Kidney epithelial cell (primary cell): ENCODE results near the gene LDHAL6B. TPM values are rescaled to one million over a fixed set of nuclear protein-coding genes. Genes with fewer than 3 reads are reported as not detected.

Source experiments
- DNase-seq: peaks from one replicate; pipeline ENCODE4 v3.0.0-alpha.2; 2010; ENCODE audit warnings: low read depth
- H3K27me3 ChIP-seq: 2 replicates; pipeline ENCODE4 v1.6.0; 2011; ENCODE audit warnings: low read length; ENCODE audit not compliant: control insufficient read depth, insufficient read depth
- H3K36me3 ChIP-seq: 2 replicates; pipeline ENCODE4 v1.5.1; 2011; ENCODE audit warnings: low read length; ENCODE audit not compliant: control insufficient read depth, insufficient read depth
- H3K4me3 ChIP-seq: 2 replicates; pipeline ENCODE4 v1.5.1; 2011; ENCODE audit warnings: low read depth, mild to moderate bottlenecking, control low read depth, low read length
- total RNA-seq: library from RNA; depleted of rRNA; stranded (reverse); fragments of >200 nt; gene quantifications from 2 replicates; pipeline ENCODE4 v1.2.3, GENCODE V29; 2015
- TF ChIP-seq, protein P1 (sequence below): IDR thresholded peaks from 2 replicates; pipeline ENCODE4 v1.5.1; 2011; ENCODE audit warnings: mild to moderate bottlenecking, moderate library complexity, low read length, control low read depth, inconsistent platforms; ENCODE audit not compliant: insufficient read depth, poor library complexity, severe bottlenecking

Gene LDHAL6B
- total RNA-seq, 1 donor from 2014 or later = not detected

DNA sequence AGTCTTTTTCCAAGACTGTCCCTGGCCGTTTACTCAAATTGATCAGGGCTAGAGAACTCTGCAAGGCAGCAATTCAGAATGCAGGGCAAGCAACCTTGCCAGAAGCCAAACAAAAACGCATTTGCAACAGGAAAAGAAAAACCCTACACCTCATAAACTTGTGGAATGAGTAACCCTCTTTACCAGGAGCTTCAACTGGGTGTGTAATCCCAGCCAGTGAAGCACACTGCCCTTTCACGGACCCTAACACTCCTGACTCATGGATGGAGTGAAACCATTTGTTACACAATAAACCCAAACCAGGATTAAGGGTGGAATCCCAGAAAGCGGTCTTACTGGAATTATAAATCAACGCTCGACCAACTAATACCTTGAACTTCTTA, 14.8 kb upstream of the LDHAL6B start:
- no peak overlapping the region for H3K4me3 ChIP-seq
- H3K36me3 ChIP-seq = peaks cover 4% of the 10 kb centered on the region
- TF ChIP-seq, protein P1, sequence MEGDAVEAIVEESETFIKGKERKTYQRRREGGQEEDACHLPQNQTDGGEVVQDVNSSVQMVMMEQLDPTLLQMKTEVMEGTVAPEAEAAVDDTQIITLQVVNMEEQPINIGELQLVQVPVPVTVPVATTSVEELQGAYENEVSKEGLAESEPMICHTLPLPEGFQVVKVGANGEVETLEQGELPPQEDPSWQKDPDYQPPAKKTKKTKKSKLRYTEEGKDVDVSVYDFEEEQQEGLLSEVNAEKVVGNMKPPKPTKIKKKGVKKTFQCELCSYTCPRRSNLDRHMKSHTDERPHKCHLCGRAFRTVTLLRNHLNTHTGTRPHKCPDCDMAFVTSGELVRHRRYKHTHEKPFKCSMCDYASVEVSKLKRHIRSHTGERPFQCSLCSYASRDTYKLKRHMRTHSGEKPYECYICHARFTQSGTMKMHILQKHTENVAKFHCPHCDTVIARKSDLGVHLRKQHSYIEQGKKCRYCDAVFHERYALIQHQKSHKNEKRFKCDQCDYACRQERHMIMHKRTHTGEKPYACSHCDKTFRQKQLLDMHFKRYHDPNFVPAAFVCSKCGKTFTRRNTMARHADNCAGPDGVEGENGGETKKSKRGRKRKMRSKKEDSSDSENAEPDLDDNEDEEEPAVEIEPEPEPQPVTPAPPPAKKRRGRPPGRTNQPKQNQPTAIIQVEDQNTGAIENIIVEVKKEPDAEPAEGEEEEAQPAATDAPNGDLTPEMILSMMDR = no peak
- H3K27me3 ChIP-seq = no peaks in the 10 kb centered on the region
- peak; percentile 96 for DNase-seq

DNA sequence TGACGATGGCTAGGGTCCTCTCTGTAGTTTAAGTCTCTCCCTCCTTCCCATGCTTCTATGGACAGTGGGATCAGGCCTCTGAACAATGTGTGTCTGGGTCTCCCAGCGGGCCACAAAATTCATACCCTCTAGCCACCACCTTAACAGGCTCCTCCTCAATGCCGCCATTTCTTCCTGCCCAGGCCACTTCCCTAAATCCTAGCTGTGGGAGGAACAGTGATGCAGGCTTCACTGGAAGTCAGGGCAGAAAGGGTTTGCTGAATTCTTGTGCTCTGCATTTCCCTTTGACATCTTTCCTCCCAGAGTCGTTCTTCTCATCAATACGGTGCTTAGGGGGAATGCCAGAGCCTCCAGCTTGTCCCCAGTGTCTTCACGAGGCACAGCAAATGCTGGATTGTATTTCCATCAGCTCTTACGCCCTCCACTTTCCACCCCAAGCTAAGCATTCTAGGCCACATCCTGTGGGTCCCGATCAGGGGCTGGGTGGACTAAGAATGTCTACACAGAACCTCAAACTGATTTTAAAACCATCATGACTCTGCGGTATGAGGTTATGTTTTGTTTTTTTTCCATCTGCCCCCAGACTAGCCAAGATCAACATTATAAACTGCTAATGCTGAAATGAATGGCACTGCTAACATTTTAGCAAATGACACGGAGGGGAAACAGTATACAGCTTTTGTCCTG, 11.9 kb upstream of the LDHAL6B start:
- no peak overlapping the region for H3K4me3 ChIP-seq
- no peak for DNase-seq
- peaks cover 3% of the 10 kb centered on the region for H3K36me3 ChIP-seq
- no peaks in the 10 kb centered on the region for H3K27me3 ChIP-seq
- TF ChIP-seq, protein P1 = no peak

DNA sequence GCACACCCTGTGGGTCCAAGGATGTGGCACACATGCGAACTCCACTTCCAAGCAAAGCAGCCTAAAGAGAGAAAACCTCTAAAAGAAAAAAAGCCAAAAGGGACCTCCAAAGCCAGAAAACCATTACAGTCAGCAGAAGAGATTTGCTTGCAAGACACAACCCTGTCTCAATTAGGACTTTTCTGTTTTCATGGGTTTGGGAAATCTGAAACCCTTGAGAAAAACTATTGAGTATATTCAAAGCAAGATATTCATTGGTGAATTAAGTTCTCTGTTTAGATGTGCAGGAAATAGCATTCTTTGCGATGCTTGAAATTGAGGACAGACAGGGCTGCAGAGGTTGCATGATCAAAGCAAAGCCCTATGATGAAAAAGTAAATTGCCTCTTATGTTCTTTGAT, 10.2 kb upstream of the LDHAL6B start:
- no peaks in the 10 kb centered on the region for H3K27me3 ChIP-seq
- no peak for DNase-seq
- TF ChIP-seq, protein P1 = no peak
- peaks cover 3% of the 10 kb centered on the region for H3K36me3 ChIP-seq
- no peak overlapping the region for H3K4me3 ChIP-seq

DNA sequence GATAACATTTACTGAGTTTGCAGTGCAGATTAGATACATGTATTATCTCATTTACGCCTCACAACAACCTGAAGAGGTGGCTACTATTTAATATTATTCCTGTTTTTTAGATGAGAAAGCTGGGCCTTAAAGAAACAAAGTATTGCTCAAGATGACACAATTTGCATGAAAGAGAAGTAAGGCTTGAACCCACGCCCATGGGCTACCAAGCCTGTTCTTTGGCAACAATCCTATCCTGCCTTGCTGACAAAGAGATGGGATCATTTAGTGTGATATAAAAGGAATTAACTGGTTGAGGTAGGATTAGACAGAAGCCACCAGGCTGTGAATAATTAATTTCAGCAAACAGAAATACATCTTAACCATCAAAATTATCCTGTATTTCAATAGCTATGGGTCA, 9.2 kb upstream of the LDHAL6B start:
- Histone ChIP-seq H3K36me3 (peaks cover 3% of the 10 kb centered on the region), H3K4me3 (no peak overlapping the region), H3K27me3 (no peaks in the 10 kb centered on the region)
- DNase-seq = no peak
- TF ChIP-seq, protein P1 = no peak

DNA sequence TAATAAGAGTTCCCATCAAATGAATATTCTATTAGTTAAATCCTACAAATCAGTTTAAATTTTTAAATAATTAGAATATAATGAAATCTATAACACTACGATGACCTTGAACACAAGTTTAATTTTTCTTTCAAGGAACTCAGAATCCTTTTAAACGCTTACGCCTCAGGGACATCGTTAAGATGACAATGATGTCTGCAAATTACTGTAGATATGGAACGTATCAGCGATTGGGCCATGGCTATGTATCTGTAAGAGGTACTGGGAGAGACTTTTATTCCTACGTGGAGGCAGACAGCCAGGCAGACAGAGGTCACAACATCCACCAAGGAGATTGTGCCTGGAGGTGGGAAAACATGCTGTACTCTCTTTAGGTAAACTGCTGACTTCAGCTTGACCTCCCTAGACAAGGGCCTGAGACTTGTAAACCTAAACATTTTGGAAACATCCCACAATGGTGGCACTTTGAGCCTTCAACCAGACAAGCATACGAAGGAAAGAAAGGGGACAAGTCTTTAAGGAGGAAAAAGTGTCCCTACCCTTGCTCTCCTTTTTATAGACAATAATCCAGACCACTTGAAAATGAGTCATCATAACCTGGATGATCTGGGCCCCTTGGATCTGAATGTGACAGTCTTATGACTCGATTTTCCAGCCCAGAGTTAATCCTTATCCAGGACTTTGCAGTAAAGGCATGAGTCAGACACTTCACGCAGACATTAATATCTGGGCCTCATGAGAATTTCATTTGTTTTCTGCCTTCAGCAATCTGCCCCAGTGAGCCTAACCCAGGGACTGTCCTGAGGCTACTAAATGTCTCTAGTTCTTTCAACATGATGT, 6.8 kb upstream of the LDHAL6B start:
- TF ChIP-seq, protein P1 = no peak
- H3K4me3 ChIP-seq = no peak overlapping the region
- peak; percentile 60 for DNase-seq
- H3K27me3 ChIP-seq = no peaks in the 10 kb centered on the region
- H3K36me3 ChIP-seq = peaks cover 3% of the 10 kb centered on the region

DNA sequence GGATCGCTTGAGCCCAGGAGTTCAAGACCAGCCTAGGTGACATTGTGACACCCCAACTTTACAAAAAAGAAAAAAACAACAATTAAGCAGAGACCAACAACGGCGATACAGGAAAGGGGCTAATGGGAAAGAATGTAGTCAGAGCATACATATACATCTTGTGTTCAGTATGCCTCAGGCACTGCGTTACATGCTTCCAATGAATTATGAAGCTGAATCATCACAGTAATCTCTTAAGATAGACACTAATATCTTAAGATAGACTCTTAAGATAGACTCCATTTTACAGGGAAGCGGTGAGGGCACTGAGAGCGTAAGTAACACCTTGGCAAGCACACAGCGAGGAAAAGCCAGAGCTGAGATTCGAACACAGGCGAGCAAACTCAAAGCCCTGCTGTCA, 6.1 kb upstream of the LDHAL6B start:
- DNase-seq = no peak
- Histone ChIP-seq H3K36me3 (peaks cover 3% of the 10 kb centered on the region), H3K4me3 (no peak overlapping the region), H3K27me3 (no peaks in the 10 kb centered on the region)
- TF ChIP-seq, protein P1 = no peak
